Spleen (tissue), 11 donors: Measurements from ENCODE around the gene SH2D3C. TPM values are rescaled to one million over a fixed set of nuclear protein-coding genes. Genes with fewer than 3 reads are reported as not detected.

Experiments used
- DNase-seq: peaks from one replicate; pipeline ENCODE4 v3.0.0-alpha.2; 2020
- H3K27ac ChIP-seq, 8 donors: fragments of 200-600 bp; sonication (generic) in 7 of 8; 1 replicate in 4 of 8; 2 replicates in 4 of 8; pipeline versions ENCODE4 v1.5.0 to v1.8.0; 2016 to 2021; ENCODE audit warnings: inconsistent platforms in 4 of 8, mild to moderate bottlenecking in 4 of 8, moderate library complexity in 1 of 8
- H3K27me3 ChIP-seq, 7 donors: fragments of 200-600 bp; sonication (generic) in 6 of 7; replicated peaks in 1 of 7; 1 replicate in 4 of 7; 2 replicates in 3 of 7; pipeline versions ENCODE4 v1.5.0 to v1.8.0; 2016 to 2021; ENCODE audit warnings: inconsistent platforms in 3 of 7, mild to moderate bottlenecking in 1 of 7
- H3K36me3 ChIP-seq, 6 donors: fragments of 200-600 bp; sonication (generic) in 5 of 6; 1 replicate in 4 of 6; 2 replicates in 2 of 6; pipeline versions ENCODE4 v1.5.0 to v1.8.0; 2016 to 2021; ENCODE audit warnings: inconsistent platforms in 2 of 6
- H3K4me1 ChIP-seq, 6 donors: fragments of 200-600 bp; sonication (generic) in 5 of 6; 1 replicate in 3 of 6; 2 replicates in 3 of 6; pipeline versions ENCODE4 v1.5.0 to v1.8.0; 2016 to 2021; ENCODE audit warnings: inconsistent platforms in 3 of 6
- H3K4me3 ChIP-seq, 8 donors: fragments of 200-600 bp; sonication (generic) in 7 of 8; 1 replicate in 4 of 8; 2 replicates in 4 of 8; pipeline versions ENCODE4 v1.5.0 to v1.8.0; 2016 to 2021; ENCODE audit warnings: inconsistent platforms in 4 of 8, mild to moderate bottlenecking in 4 of 8, moderate library complexity in 2 of 8
- H3K9me3 ChIP-seq, 8 donors: fragments of 200-600 bp; sonication (generic) in 7 of 8; 1 replicate in 4 of 8; 2 replicates in 4 of 8; pipeline versions ENCODE4 v1.5.0 to v1.8.0; 2016 to 2021; ENCODE audit warnings: inconsistent platforms in 4 of 8
- CTCF ChIP-seq, 11 experiments: fragments of 200-600 bp in 7 of 11; fragments of 450-650 bp in 4 of 11; sonication (generic) in 4 of 11; IDR thresholded peaks in 8 of 11; conservative IDR thresholded peaks in 3 of 11; 1 replicate in 7 of 11; 2 replicates in 4 of 11; pipeline versions ENCODE4 v1.4.0 to v1.8.0; 2016 to 2021; ENCODE audit warnings: antibody characterized with exemption in 11 of 11, inconsistent platforms in 4 of 11, mild to moderate bottlenecking in 1 of 11
- POLR2A ChIP-seq, 3 donors: fragments of 450-650 bp; IDR thresholded peaks; one replicate each; pipeline ENCODE4 v1.5.1; 2017; ENCODE audit warnings: antibody characterized with exemption in 3 of 3, mild to moderate bottlenecking in 1 of 3
- POLR2AphosphoS5 ChIP-seq, 3 donors: sonication (generic); formaldehyde crosslinking; IDR thresholded peaks; one replicate each; pipeline ENCODE4 v1.5.1; 2017; ENCODE audit warnings: antibody characterized with exemption in 3 of 3
- WGBS, 5 donors: extraction: QIAGEN DNeasy Blood & Tissue Kit in 3 of 5; methylation state at CpG; one replicate each; pipeline versions ENCODE4 v1.1.5 to v1.1.7; 2013 to 2018; 5-methylcytosine and 5-hydroxymethylcytosine counted together
- intact Hi-C: fragments of 100-400 bp; cut with DNase I; formaldehyde crosslinking; loops from one replicate; pipeline ENCODE4 v1.15.0; 2023; ENCODE audit warnings: low total_unique reads
- polyA plus RNA-seq, 3 donors: library from polyadenylated mRNA; stranded (reverse); fragments of 200-250 nt; gene quantifications; one replicate each; pipeline ENCODE4 v1.2.1, GENCODE V29; 2013
- total RNA-seq, 7 donors: library from RNA; depleted of rRNA in 3 of 7; stranded (reverse); fragments of >200 nt in 3 of 7; fragmentation: NEBNext Ultra II Directional in 4 of 7; extraction: Animal tissue kit (Norgen Biotek cat#: 25700) in 4 of 7; gene quantifications; one replicate each; pipeline versions ENCODE4 v1.1.0 to v1.2.1, GENCODE V29; 2016 to 2021
- donor health status: healthy with polysubstance abuse.
- donor health status: DM: no; HTN: no; CAD: no; lungs with moderate emphysema.
- donor health status: DM: no; HTN: no; CAD: no.
- donor health status: Bipolar disorder and iron deficiency.
- donor health status: healthy.
- donor health status: DM: no; HTN: no; CAD: no.
- donor health status: DM: yes; HTN: yes; CAD: no.

Gene SH2D3C
- total and polyA plus RNA-seq, 10 donors, result 27.0 to 85.4 (median 50.9) TPM

- H3K27me3 ChIP-seq, result no peaks in the 10 kb centered on the region
- peak; percentile 99 for DNase-seq
- TF ChIP-seq POLR2AphosphoS5 (IDR thresholded peaks at IDR 0.05) (peak; percentile 68 to 86 (median 76)), POLR2A (IDR thresholded peaks at IDR 0.05) (no peak), CTCF (IDR thresholded peaks at IDR 0.05 in 8 of 11, conservative IDR thresholded peaks at IDR 0.05 in 3 of 11) (peak; percentile 94 to 99 (median 96))
- 0 to 2% (median 1%) methylated on average over 35 to 119 of the region's 123 CpGs for WGBS, 5 donors
- peaks cover 48 to 89% (median 82%) of the 10 kb centered on the region in 6 donors for H3K4me1 ChIP-seq
- peaks cover 3 to 37% (median 33%) of the 10 kb centered on the region in 6 donors for H3K36me3 ChIP-seq
- intact Hi-C loops, result loop anchor here (5.0 kb wide), 1 partner anchor 137 kb away; no protein-coding TSS in a partner anchor
- H3K27ac ChIP-seq, result peak overlapping the region; percentile 89 to 99 (median 96)
- H3K9me3 ChIP-seq, result no peaks in the 10 kb centered on the region
- H3K4me3 ChIP-seq, result peak overlapping the region; percentile 96 to 100 (median 100)
Observed at GRCh38 chr9:127785023-127785932, 6.8 kb upstream of the SH2D3C start.

GRCh38 chr9:127783111-127784008, 4.9 kb upstream of the SH2D3C start:
- 14 to 25% (median 19%) methylated on average over 16 to 20 of the region's 20 CpGs for WGBS, 5 donors
- Histone ChIP-seq H3K4me3 (peak overlapping the region in 3 of 8 donors; percentile 2 to 100 (median 10)), H3K4me1 (peaks cover 58 to 89% (median 83%) of the 10 kb centered on the region in 6 donors), H3K36me3 (peaks cover 0 to 18% (median 14%) of the 10 kb centered on the region in 6 donors), H3K27ac (peak overlapping the region; percentile 92 to 99 (median 96)), H3K27me3 (no peaks in the 10 kb centered on the region), H3K9me3 (no peaks in the 10 kb centered on the region)
- intact Hi-C loops, result loop anchor here (5.0 kb wide), 1 partner anchor 46 kb away; the partner anchor contains the start of gene TOR2A
- peak; percentile 91 to 94 (median 92) for TF ChIP-seq POLR2AphosphoS5 (IDR thresholded peaks at IDR 0.05)
- TF ChIP-seq CTCF (IDR thresholded peaks at IDR 0.05 in 8 of 11, conservative IDR thresholded peaks at IDR 0.05 in 3 of 11), result peak in 3 of 11 experiments; percentile 19 to 22 (median 19)
- TF ChIP-seq POLR2A (IDR thresholded peaks at IDR 0.05), result no peak
- peak; percentile 96 for DNase-seq

GRCh38 chr9:127781806-127782205, 3.3 kb upstream of the SH2D3C start:
- TF ChIP-seq POLR2A (IDR thresholded peaks at IDR 0.05) (no peak), POLR2AphosphoS5 (IDR thresholded peaks at IDR 0.05) (no peak), CTCF (IDR thresholded peaks at IDR 0.05 in 8 of 11, conservative IDR thresholded peaks at IDR 0.05 in 3 of 11) (no peak)
- Histone ChIP-seq H3K9me3 (no peaks in the 10 kb centered on the region), H3K27me3 (no peaks in the 10 kb centered on the region), H3K4me3 (peak overlapping the region in 1 of 8 donors; percentile 45), H3K36me3 (peaks cover 0 to 2% (median 0%) of the 10 kb centered on the region in 6 donors), H3K27ac (peak overlapping the region in 7 of 8 donors; percentile 89 to 99 (median 96)), H3K4me1 (peaks cover 46 to 87% (median 71%) of the 10 kb centered on the region in 6 donors)
- intact Hi-C loops, result loop anchor here (5.0 kb wide), 1 partner anchor 45 kb away; the partner anchor contains the start of gene TOR2A
- WGBS, 5 donors, result 83 to 96% (median 90%) methylated on average over 4 of the region's 4 CpGs
- no peak for DNase-seq
